Esophagus squamous epithelium (tissue), 4 donors: ENCODE measurements around the gene PLPP7.

Source experiments
- POLR2A ChIP-seq, 4 donors: fragments of 450-650 bp; IDR thresholded peaks; one replicate each; pipeline ENCODE4 v1.6.1; 2017; ENCODE audit warnings: antibody characterized with exemption in 4 of 4, mild to moderate bottlenecking in 4 of 4, moderate library complexity in 3 of 4
- TF ChIP-seq, protein P1 (sequence below), 6 experiments: fragments of 450-650 bp in 4 of 6; fragments of 200-600 bp in 2 of 6; sonication (generic) in 2 of 6; IDR thresholded peaks; one replicate each; pipeline ENCODE4 v1.5.1; 2016 to 2019; ENCODE audit warnings: antibody characterized with exemption in 6 of 6, mild to moderate bottlenecking in 4 of 6, moderate library complexity in 4 of 6

- TF ChIP-seq, protein P1, sequence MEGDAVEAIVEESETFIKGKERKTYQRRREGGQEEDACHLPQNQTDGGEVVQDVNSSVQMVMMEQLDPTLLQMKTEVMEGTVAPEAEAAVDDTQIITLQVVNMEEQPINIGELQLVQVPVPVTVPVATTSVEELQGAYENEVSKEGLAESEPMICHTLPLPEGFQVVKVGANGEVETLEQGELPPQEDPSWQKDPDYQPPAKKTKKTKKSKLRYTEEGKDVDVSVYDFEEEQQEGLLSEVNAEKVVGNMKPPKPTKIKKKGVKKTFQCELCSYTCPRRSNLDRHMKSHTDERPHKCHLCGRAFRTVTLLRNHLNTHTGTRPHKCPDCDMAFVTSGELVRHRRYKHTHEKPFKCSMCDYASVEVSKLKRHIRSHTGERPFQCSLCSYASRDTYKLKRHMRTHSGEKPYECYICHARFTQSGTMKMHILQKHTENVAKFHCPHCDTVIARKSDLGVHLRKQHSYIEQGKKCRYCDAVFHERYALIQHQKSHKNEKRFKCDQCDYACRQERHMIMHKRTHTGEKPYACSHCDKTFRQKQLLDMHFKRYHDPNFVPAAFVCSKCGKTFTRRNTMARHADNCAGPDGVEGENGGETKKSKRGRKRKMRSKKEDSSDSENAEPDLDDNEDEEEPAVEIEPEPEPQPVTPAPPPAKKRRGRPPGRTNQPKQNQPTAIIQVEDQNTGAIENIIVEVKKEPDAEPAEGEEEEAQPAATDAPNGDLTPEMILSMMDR (IDR thresholded peaks at IDR 0.05) = no peak
- no peak for TF ChIP-seq POLR2A (IDR thresholded peaks at IDR 0.05)
Measured at GRCh38 chr9:131281119-131281965, 8.2 kb upstream of the PLPP7 start.
